Posterior cingulate gyrus (tissue), 11 donors: ENCODE measurements around the gene GAPVD1.
"Not testable (repeated sequence)": the region's sequence is repeated elsewhere in the genome, so short reads cannot be mapped to it uniquely, and the experiment has no call there.

Experiments used
- DNase-seq, 10 donors: peaks; one replicate each; pipeline versions ENCODE4 v3.0.0 to v3.0.0-alpha.2; 2020 to 2021; ENCODE audit warnings: mixed read lengths in 3 of 10
- intact Hi-C: fragments of 100-400 bp; cut with DNase I; formaldehyde crosslinking; loops from one replicate; pipeline ENCODE4 v1.15.1; 2023

The GAPVD1 gene, protein sequence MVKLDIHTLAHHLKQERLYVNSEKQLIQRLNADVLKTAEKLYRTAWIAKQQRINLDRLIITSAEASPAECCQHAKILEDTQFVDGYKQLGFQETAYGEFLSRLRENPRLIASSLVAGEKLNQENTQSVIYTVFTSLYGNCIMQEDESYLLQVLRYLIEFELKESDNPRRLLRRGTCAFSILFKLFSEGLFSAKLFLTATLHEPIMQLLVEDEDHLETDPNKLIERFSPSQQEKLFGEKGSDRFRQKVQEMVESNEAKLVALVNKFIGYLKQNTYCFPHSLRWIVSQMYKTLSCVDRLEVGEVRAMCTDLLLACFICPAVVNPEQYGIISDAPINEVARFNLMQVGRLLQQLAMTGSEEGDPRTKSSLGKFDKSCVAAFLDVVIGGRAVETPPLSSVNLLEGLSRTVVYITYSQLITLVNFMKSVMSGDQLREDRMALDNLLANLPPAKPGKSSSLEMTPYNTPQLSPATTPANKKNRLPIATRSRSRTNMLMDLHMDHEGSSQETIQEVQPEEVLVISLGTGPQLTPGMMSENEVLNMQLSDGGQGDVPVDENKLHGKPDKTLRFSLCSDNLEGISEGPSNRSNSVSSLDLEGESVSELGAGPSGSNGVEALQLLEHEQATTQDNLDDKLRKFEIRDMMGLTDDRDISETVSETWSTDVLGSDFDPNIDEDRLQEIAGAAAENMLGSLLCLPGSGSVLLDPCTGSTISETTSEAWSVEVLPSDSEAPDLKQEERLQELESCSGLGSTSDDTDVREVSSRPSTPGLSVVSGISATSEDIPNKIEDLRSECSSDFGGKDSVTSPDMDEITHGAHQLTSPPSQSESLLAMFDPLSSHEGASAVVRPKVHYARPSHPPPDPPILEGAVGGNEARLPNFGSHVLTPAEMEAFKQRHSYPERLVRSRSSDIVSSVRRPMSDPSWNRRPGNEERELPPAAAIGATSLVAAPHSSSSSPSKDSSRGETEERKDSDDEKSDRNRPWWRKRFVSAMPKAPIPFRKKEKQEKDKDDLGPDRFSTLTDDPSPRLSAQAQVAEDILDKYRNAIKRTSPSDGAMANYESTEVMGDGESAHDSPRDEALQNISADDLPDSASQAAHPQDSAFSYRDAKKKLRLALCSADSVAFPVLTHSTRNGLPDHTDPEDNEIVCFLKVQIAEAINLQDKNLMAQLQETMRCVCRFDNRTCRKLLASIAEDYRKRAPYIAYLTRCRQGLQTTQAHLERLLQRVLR (N-terminal part only)

DNA sequence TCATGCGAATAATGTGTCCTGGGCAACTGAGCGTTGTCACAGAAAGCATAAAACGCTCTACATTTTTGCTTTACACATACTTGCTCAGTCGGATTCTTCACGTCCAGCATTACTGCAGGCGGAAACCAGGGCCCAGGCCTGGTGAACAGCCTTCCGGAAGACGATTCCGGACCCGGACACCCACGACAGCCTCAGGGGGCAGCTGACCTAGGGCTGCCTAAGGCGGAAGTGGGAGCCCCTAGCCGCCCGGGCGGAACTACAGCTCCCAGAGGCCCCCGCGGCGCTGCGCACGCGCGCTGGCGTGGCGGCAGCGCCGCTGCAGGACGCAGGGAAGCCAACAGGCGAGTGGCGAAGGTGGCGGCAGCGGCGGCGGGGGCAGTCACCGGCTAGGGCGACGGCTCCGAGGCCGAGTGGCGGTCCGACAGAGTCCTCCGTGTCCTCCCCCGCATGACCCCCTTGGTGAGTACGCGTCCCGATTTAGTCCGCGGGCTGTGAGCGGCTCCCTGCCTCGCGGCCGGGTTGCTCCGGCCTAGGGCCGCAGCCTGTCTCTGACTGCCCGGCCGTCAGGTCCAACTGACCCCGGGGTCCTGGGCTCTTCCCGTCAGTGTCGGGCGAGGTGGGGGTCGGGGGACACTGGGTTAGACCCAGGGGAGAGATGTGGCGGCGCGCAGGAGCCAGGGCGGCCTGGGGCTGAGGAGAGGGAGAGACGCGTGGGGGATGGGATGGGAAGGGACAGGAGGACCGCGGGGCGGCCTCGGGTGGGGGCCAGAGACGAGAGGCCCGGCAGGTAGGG lies at the start of gene GAPVD1:
Gene GAPVD1 (plus strand): TSS at position 326 of the 793 bp plus-strand sequence. CDS start 37,096 bp downstream, outside the sequence.
- intact Hi-C loops: loop anchor here (2.0 kb wide), 1 partner anchor 19 kb away; no protein-coding TSS in a partner anchor
- DNase-seq: peak; percentile 76 to 98 (median 85)

DNA sequence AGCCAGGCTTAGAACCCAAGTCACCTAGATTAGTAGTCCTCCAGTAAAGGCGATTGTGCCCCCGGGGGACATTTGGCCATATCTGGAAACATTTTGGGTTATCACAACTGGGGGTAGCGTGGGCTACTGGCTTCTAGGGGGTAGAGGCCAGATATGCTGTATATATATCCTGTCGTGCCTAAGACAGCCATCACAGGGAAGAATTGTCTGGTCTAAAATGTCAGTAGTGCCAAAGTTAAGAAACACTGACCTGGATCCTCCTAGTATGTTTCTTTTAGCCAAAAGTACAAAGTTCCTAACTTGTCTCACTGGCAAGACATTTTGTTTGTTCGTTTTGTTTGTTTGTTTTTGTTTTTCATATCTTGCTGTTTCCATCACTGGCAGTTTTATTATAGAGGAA lies 47.4 kb upstream of the GAPVD1 start:
- peak in 1 of 10 donors; percentile 1 for DNase-seq
- intact Hi-C loops: no loop called here

DNA sequence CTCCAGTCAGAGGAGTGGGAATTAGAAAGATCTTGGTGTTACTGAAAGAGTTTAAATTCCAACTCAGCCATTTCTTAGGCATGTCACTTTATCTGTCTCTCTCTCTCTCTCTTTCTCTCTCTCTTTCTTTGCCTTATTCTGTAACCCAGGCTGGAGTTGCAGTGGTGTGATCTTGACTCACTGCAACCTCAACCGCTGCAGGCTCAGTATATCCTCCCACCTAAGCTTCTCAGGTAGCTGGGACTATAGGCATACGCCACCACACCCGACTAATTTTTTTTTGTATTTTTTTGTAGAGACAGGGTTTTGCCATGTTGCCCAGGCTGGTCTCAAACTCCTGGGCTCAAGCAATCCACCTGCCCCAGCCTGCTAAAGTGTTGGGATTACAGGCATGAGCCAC lies 43.0 kb upstream of the GAPVD1 start:
- peak in 1 of 10 donors; percentile 5 for DNase-seq
- intact Hi-C loops: no loop called here

DNA sequence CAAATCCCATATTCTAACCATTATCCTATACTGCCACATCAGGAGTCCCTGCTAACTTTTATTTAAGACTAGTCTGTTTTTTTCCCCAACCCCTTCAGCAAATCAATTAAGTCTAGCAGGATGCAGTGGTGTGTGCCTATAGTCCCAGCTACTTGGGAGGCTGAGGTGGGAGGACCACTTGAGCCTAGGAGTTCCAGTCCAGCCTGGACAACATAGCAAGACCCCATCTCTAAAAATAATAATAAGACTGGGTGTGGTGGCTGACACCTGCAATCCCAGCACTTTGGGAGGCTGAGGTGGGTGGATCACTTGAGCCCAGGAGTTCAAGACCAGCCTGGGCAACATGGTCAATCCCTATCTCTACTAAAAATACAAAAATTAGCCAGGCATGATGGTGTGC lies 36.8 kb upstream of the GAPVD1 start:
- peak in 2 of 10 donors; percentile 6 to 21 for DNase-seq
- intact Hi-C loops: not testable (repeated sequence)

DNA sequence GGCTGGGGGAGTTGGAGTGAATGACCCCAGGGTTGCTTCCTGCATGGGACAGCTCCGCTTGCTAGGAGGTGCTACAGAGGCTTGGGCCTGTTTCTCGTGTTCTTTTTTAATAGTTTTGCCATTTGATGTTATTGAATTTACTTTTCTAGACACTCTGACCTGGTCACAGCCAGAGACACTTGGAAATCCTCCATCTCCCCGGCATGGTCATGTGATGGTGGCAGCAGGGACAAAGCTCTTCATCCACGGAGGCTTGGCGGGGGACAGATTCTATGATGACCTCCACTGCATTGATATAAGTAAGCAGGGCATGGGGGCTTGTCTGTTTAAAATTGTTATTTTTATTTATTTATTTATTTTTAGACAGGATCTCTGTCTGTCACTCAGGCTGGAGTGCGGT lies 33.9 kb upstream of the GAPVD1 start:
- intact Hi-C loops: no loop called here
- peak in 3 of 10 donors; percentile 17 to 80 (median 34) for DNase-seq

DNA sequence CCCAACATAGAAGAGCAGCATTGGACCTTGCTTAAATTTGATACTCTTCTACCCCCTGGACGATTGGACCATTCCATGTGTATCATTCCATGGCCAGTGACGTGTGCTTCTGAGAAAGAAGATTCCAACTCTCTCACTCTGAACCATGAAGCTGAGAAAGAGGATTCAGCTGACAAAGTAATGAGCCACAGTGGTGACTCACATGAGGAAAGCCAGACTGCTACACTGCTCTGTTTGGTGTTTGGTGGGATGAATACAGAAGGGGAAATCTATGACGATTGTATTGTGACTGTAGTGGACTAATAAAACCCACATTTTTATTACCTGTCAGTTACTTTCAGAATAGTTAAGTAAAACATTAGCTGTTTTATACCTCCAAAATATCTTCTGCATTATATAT lies 27.9 kb upstream of the GAPVD1 start:
- peak in 1 of 10 donors; percentile 16 for DNase-seq
- intact Hi-C loops: no loop called here

DNA sequence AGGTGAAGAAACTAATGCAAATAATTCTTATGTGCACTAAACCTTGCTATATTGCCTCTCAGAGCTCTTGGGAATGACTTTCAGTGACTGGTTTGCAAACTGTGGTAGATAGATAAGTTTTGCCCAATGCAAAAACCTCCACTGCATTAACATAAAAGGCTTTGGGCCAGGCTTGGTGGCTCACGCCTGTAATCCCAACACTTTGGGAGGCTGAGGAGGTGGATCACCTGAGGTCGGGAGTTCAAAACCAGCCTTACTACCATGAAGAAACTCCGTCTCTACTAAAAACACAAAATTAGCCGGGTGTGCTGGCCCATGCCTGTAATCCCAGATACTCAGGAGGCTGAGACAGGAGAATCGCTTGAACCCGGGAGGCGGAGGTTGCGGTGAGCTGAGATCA lies 27.5 kb upstream of the GAPVD1 start:
- intact Hi-C loops, DNase-seq: not testable (repeated sequence)

DNA sequence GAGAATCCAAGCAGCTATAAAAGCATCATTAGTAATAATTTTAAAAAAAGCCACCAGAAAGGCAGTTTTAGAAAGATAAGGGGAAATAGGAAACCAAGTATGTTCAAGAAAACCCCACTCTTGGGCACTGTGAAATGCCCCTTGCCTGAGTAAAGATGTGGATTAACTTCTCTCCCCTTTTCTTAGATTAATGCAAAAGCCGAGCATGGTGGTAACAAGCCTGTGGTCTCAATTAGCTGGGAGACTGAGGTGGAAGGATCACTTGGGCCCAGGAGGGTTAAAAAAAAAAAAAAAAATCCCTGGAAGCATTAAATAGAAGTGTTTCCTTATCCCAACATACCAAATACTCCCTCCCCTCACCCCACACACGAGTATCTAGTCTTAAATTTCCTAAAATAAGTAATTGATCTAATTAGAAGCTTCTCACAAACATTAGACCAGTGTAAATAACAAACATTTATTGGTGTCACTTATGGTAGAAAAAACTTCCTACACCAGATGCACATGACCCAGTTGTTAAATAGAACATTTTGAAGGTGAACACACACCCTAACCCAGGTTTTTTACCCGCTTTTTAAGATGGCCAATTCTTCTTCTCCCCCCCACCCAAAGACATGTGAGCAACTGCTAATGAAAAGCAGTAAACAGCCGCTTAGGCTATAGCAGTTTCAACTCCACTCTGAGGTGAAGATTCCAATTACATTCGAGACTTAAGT lies 25.7 kb upstream of the GAPVD1 start:
- intact Hi-C loops: no loop called here
- no peak for DNase-seq

DNA sequence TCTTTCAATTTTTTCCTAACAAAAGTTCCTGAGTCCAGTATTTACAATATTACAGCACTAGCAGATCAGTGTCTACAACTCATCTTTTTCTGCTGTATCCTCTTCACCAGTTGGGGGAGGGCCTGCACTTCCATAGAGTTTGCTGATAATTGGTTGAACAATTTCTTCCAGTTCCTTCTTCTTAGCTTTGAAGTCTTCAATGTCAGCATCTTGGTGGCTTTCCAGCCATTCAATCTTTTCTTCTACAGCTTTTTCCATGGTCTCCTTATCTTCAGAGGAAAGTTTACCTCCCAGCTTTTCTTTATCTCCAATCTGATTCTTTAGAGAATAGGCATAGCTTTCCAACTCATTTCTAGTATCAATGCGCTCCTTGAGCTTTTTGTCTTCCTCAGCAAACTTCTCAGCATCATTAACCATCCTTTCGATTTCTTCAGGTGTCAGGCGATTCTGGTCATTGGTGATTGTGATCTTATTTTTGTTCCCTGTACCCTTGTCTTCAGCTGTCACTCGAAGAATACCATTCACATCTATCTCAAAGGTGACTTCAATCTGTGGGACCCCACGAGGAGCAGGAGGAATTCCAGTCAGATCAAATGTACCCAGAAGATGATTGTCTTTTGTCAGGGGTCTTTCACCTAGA lies 25.0 kb upstream of the GAPVD1 start:
- DNase-seq, intact Hi-C loops: not testable (repeated sequence)

DNA sequence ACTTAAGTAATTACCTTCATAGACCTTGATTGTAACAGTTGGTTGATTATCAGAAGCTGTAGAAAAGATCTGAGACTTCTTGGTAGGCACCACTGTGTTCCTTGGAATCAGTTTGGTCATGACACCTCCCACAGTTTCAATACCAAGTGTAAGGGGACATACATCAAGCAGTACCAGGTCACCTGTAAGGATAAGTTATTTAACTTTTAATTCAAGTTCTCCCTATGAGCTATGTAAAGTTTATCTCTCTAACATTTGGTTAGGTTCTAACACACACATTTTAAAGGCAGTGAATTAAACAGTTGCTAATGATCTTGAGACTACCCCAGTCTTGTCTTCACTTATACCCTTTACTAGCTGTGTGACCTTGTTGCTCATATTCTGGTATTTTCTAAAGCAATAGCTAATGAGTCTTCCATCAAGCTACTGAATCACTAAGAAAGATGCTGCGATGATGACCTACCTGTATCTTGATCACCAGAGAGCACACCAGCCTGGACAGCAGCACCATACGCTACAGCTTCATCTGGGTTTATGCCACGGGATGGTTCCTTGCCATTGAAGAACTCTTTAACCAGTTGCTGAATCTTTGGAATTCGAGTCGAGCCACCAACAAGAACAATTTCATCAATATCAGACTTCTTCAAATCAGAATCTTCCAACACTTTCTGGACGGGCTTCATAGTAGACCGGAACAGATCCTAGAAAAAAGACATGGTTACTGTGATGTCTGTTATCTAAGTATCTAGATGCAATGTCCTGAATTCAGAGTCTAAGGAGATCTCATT lies 23.3 kb upstream of the GAPVD1 start:
- intact Hi-C loops: no loop called here
- DNase-seq: no peak

DNA sequence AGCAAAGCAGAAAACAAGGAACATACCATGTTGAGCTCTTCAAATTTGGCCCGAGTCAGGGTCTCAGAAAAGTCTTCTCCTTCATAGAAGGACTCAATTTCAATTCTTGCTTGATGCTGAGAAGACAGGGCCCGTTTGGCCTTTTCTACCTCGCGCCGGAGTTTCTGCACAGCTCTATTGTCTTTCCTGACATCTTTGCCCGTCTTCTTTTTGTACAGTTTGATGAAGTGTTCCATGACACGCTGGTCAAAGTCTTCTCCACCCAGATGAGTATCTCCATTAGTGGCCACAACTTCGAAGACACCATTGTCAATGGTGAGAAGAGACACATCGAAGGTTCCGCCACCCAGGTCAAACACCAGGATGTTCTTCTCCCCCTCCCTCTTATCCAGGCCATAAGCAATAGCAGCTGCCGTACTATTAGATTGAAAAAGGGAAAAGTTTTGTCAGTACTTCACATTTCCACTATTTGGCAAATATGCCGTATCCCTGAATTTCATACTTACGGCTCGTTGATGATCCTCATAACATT lies 22.6 kb upstream of the GAPVD1 start:
- intact Hi-C loops: no loop called here
- no peak for DNase-seq

DNA sequence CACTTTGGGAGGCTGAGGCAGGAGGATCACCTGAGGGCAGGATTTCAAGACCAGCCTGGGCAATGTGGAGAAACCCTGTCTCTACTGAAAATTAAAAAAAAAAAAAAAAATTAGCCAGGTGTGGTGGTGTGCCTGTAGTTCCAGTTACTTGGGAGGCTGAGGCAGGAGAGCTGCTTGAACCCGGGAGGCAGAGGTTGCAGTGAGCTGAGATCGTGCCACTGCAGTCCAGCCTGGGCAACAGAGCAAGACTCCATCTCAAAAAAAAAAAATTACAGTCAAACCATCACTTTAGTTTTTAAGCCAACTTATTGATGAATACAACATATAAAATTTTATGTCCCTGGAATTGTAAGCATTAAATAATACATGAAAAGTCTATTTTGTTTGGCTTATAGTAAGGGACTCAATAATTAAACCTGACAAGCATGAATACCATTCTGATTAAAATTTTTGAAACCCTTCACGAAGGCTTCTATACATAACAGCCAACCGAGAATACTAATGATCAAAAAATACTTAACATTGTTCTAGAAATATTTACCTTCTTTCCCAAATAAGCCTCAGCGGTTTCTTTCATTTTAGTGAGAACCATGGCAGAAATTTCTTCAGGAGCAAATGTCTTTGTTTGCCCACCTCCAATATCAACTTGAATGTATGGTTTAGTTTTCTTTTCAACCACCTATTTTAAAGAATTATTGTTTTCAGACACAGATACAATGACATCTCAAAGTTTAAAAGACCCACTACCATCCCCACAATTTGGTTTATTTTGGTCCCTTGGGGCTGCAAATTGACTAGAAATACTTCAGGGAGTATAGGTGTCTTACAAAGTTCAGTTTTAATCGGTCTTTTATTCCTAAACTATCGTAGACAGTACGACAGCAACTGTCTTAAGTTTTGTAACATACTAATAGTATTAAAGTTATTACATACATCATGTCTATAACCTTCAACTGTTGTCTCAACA lies 21.7 kb upstream of the GAPVD1 start:
- intact Hi-C loops: loop anchor here (2.0 kb wide), 1 partner anchor 39 kb away; the partner anchor contains the start of gene RABEPK
- DNase-seq: peak in 1 of 10 donors; percentile 2

DNA sequence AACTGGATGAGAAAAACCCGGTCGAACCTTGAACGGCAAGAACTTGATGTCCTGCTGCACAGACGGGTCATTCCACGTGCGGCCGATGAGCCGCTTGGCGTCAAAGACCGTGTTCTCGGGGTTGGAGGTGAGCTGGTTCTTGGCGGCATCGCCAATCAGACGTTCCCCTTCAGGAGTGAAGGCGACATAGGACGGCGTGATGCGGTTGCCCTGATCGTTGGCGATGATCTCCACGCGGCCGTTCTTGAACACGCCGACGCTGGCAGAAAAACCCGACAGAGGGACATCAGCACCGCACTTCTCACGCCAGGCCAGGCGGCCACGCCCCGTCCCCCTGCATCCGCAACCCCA lies 21.0 kb upstream of the GAPVD1 start:
- DNase-seq: peak in 2 of 10 donors; percentile 16 to 22

DNA sequence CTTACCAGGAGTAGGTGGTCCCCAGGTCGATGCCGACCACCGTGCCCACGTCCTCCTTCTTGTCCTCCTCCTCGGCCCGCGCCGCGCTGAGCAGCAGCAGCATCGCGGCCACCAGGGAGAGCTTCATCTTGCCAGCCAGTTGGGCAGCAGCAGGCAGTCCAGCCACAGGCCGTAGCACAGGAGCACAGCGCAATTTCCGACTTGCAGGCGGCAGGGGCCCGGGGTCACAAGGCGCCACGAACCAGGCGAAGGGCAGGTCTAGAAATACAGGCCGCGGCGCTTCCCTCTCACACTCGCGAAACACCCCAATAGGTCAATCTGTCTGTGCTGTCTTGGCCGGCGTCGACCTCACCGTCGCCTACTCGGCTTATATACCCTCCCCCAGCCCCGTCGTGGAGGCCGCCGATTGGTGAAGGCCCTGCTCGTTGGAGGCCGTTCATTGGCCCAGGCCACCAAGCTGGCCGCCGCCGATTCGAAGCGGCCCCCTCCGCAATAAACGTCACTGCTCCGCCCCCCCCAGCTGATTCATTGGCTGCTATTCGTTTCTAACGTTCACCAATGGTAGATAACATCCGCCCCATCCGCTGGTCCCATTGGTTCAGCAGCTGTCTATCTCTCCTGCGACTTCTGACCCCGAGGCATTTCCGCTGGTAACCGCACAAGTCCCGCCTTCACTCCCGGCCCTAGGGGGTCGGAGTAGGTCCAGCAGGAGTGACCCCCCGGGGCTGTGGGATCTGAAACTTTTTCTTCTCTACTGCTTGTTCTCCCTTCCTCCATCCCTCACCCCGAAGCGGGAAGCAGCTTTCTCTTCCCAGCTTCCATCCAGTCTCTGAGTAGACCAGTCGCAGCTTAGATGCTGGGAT lies 20.4 kb upstream of the GAPVD1 start, which contains the start of gene HSPA5:
Gene HSPA5 (minus strand): TSS at position 344 of the 863 bp plus-strand sequence. CDS start 217 bp downstream, at position 127.
- intact Hi-C loops: loop anchor here (1.0 to 2.0 kb wide), 2 partner anchors 40 to 52 kb away; partner anchors contain the start of genes PPP6C and RABEPK
- peak; percentile 98 to 100 (median 99) for DNase-seq

More for the DNA sequence above, 21.0 kb upstream of the GAPVD1 start:
- intact Hi-C loops: loop anchor here (2.0 kb wide), 1 partner anchor 40 kb away; the partner anchor contains the start of gene RABEPK
